K562 (cell line): ENCODE results near the gene PGPEP1. TPM values are rescaled to one million over a fixed set of nuclear protein-coding genes. Genes with fewer than 3 reads are reported as not detected.

Experiments
- C11orf30 ChIP-seq: fragments of 450-650 bp; IDR thresholded peaks from 2 replicates; pipeline ENCODE4 v1.6.1; 2016; ENCODE audit warnings: low read depth, mild to moderate bottlenecking
- CBFA2T2 ChIP-seq: fragments of 450-650 bp; conservative IDR thresholded peaks from 2 replicates; pipeline ENCODE4 v1.6.1; 2017; ENCODE audit warnings: mild to moderate bottlenecking
- CBFA2T3 ChIP-seq: fragments of 450-650 bp; IDR thresholded peaks from 2 replicates; pipeline ENCODE4 v1.6.1; 2017
- CBX2 ChIP-seq: fragments of 200-600 bp; sonication (generic); IDR thresholded peaks from one replicate; pipeline ENCODE4 v1.6.1; 2012; ENCODE audit warnings: mild to moderate bottlenecking, low read length, inconsistent platforms; ENCODE audit not compliant: insufficient read depth, poor library complexity, severe bottlenecking
- EHMT2 ChIP-seq: fragments of 450-650 bp; IDR thresholded peaks from 2 replicates; pipeline ENCODE4 v1.6.1; 2018; ENCODE audit warnings: antibody characterized with exemption
- EP300 ChIP-seq: IDR thresholded peaks from 2 replicates; pipeline ENCODE4 v1.6.1; 2012; ENCODE audit warnings: low read length, improper control_type of control experiment
- EZH2 ChIP-seq: IDR thresholded peaks from 2 replicates; pipeline ENCODE4 v1.6.1; 2012; ENCODE audit warnings: low read depth, mild to moderate bottlenecking, inconsistent platforms, low read length, borderline replicate concordance
- FOXP4 ChIP-seq: sonication (generic); formaldehyde crosslinking; IDR thresholded peaks from 2 replicates; pipeline ENCODE4 v1.8.0; 2022; ENCODE audit warnings: mild to moderate bottlenecking, missing genetic modification reagents, borderline replicate concordance
- HINFP ChIP-seq: fragments of 450-650 bp; conservative IDR thresholded peaks from 2 replicates; pipeline ENCODE4 v1.6.1; 2016; ENCODE audit warnings: missing genetic modification characterization, low read depth, mild to moderate bottlenecking, control low read depth, missing compliant biosample characterization
- HNRNPL ChIP-seq: fragments of 200-400 bp; formaldehyde crosslinking; IDR thresholded peaks from 2 replicates; pipeline ENCODE4 v1.6.1; 2017; ENCODE audit warnings: low read depth, mild to moderate bottlenecking, low read length
- ID3 ChIP-seq, 2 experiments: fragments of 250-450 bp in 1 of 2; fragments of 450-650 bp in 1 of 2; sonication (Bioruptor Pico) in 1 of 2; IDR thresholded peaks; 2 replicates each; pipeline versions ENCODE4 v1.6.1 to v1.8.0; 2016 to 2021; ENCODE audit warnings: mild to moderate bottlenecking in 2 of 2, moderate library complexity in 2 of 2, missing compliant biosample characterization in 1 of 2, missing genetic modification characterization in 1 of 2
- MIER1 ChIP-seq: fragments of 450-650 bp; IDR thresholded peaks from 2 replicates; pipeline ENCODE4 v1.6.1; 2016; ENCODE audit warnings: antibody characterized with exemption, mild to moderate bottlenecking, low read depth
- PCBP1 ChIP-seq: fragments of 200-400 bp; formaldehyde crosslinking; IDR thresholded peaks from 2 replicates; pipeline ENCODE4 v1.6.1; 2018; ENCODE audit warnings: mild to moderate bottlenecking, low read depth, low read length; ENCODE audit not compliant: poor library complexity, severe bottlenecking
- PML ChIP-seq: IDR thresholded peaks from 2 replicates; pipeline ENCODE4 v1.6.1; 2012; ENCODE audit warnings: low read length, inconsistent platforms
- POLR2G ChIP-seq: fragments of 200-400 bp; formaldehyde crosslinking; IDR thresholded peaks from 2 replicates; pipeline ENCODE4 v1.6.1; 2017; ENCODE audit warnings: low read depth, mild to moderate bottlenecking, antibody characterized with exemption, low read length, moderate library complexity
- PREB ChIP-seq: sonication (generic); formaldehyde crosslinking; IDR thresholded peaks from 2 replicates; pipeline ENCODE4 v1.8.1; 2023; ENCODE audit warnings: mild to moderate bottlenecking, missing genetic modification reagents
- TFAM ChIP-seq: fragments of 250-450 bp; sonication (Bioruptor Pico); conservative IDR thresholded peaks from 2 replicates; pipeline ENCODE4 v1.5.0; 2021; ENCODE audit warnings: mild to moderate bottlenecking, moderate library complexity
- ZKSCAN8 ChIP-seq: fragments of 200-800 bp; sonication (Bioruptor generic); IDR thresholded peaks from 2 replicates; pipeline ENCODE4 v1.6.1; 2016; ENCODE audit warnings: missing genetic modification characterization, missing compliant biosample characterization
- ZNF197 ChIP-seq: fragments of 200-800 bp; sonication (Bioruptor generic); IDR thresholded peaks from 2 replicates; pipeline ENCODE4 v1.6.1; 2016; ENCODE audit warnings: low read depth, missing genetic modification characterization, missing compliant biosample characterization
- ZNF280B ChIP-seq: fragments of 250-450 bp; sonication (Bioruptor Pico); IDR thresholded peaks from 2 replicates; pipeline ENCODE4 v1.5.1; 2021; ENCODE audit warnings: mild to moderate bottlenecking
- polyA plus RNA-seq, 8 experiments: library from polyadenylated mRNA; depleted of rRNA in 4 of 8; stranded (reverse) in 5 of 8; unstranded in 3 of 8; fragments of >200 nt; fragmentation: Nextera tagmentation in 2 of 8; fragmentation: Illumina TruSeq in 1 of 8; extraction: Ambion mirVana in 2 of 8; extraction: Trizol in 1 of 8; gene quantifications; 2 replicates each; pipeline versions ENCODE4 v1.2.1 to v1.2.3, GENCODE V29; 2011 to 2014; ENCODE audit warnings: inconsistent platforms in 1 of 8, missing spikeins in 1 of 8
- total RNA-seq, 7 experiments: library from RNA; depleted of rRNA in 6 of 7; stranded (reverse); fragments of >200 nt in 6 of 7; fragmentation: Illumina TruSeq in 2 of 7; extraction: Trizol in 2 of 7; gene quantifications; 2 replicates each; pipeline versions ENCODE4 v1.2.1 to v1.2.3, GENCODE V29; 2011 to 2021; ENCODE audit warnings: low replicate concordance in 1 of 7

Gene PGPEP1
- total and polyA plus RNA-seq, 9 of the 15 experiments (the other 6 are each of a cell fraction or from before 2014, with no cell fraction given) = 10.0 to 69.6 (median 33.5) TPM

- TF ChIP-seq FOXP4 (peak; percentile 95), PML (peak; percentile 47; the same call in 1 of the 2 replicates), EZH2 (no peak), PCBP1 (peak; percentile 89), PREB (CRISPR knock-in tag) (peak; percentile 73; the same call in 1 of the 2 replicates), C11orf30 (no peak), CBX2 (no peak), ZNF280B (no peak), CBFA2T3 (no peak; the same call in none of the 2 replicates), EP300 (peak; percentile 7; the same call in 1 of the 2 replicates), CBFA2T2 (peak; percentile 35; the same call in 1 of the 2 replicates), TFAM (CRISPR knock-in tag) (no peak), POLR2G (peak; percentile 97), ID3 (CRISPR knock-in tag; IDR thresholded peaks at IDR 0.05) (no peak), ID3 (tag; IDR thresholded peaks at IDR 0.05) (peak; percentile 79; the same call in 1 of the 2 replicates), ZKSCAN8 (no peak), EHMT2 (no peak), ZNF197 (peak; percentile 70; the same call in 1 of the 2 replicates), MIER1 (0 out of 2 replicates have a peak, but pooled peaks have one; percentile 50), HNRNPL (peak; percentile 94), HINFP (tag) (peak; percentile 76)
Observed at GRCh38 chr19:18388100-18388959, 47.9 kb downstream of the PGPEP1 start (continued).
